T-helper 1 cell (primary cell): Measurements from ENCODE around the gene CAMK1D.

Experiments used
- DNase-seq, 5 donors: peaks; one replicate each; pipeline ENCODE4 v3.0.0-alpha.2; 2012 to 2020

CAMK1D gene

DNA sequence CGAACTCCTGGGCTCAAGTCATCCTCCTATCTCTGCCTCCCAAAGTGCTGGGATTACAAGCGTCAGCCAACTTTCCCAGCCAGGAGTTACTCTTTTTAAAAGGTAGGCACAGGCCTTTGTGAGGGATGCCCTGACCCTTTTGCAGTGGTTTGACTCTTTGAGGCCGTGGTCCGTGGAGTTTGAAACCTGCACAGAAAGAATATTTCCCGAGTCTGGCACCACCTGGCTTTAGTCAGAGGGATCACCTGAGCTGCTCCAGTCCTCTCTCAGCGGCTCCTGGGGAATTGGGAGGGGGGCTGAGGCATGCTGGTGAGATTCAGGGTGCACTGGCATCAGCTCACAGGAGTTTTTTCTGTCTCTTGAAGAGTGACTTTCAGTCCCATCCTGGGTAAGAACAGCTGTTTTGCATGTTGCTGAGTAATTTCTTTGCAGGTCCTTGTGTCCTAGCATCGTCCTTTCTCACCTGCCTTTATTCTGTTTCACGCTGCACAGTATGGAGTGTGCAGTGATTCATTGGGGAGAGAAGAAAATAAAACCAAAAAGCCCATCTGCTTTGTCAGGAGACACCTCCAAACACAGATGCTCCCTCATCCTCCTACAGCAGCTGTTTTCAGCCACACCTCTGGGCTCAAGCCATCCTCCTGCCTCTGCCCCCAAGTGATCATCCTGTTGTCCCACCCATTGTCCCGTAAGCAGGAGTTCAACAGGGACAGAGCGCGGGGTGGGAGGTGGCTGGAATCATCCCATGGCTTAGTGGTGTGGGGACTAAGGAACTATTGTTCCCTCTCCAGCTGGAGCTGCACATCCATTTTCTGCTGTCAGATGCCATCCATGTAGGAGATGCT is 284.7 kb downstream of the CAMK1D start:
- DNase-seq: peak in 1 of 5 donors; percentile 13

DNA sequence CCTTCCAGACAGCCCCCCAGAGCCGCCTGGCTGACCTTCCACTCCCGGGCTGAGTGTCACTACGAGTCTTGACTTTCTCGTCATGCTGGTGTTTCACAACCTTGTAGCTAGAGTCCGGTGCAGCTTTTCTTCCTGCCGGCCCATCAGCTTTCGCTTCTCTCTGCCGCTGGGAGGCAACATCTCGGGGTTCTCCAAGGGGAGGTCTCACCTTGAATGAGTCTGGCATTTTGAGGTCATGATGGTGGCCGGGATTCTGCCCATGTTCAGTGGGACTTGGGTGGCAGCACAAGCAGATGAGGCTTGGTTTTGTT is 285.2 kb downstream of the CAMK1D start:
- DNase-seq: no peak

DNA sequence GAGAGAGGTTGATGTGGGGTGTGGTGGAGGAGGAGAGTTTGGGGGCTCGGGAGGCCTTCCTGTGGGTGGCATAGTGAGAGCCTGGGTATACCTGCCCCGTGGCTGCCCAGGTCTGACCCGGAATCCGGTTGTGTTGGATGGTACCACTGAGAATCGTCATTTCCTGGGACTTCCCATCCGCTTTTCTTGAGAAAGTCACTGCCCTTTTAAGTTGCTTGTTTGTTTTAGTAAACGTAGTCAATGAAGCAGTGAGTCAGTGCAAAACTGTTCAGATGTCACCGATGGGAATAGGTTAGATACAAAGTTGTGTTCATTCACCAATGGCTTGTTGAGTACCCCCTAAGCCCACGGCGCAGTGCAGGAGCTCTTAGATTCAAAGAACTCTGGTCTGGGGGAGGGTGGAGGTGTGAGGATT is 285.8 kb downstream of the CAMK1D start:
- DNase-seq: peak in 1 of 5 donors; percentile 65

DNA sequence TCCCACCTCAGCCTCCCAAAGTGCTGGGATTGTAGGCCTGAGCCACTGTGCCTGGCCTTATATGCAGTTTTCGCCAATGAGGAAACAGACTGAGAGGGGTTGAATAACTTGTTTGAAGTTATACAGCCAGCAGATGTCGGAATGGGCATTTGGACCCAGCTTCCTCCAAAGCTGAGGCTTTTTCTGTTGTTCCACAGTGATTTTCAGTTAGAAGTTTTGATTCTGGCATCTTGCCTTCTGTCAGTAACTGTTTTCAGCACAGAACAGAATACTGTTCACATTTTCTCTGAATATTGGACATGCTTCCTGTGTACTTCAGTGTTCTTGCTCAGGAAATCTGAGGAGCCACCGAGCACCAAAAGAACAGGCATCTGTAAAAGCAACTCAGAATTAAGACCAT is 287.2 kb downstream of the CAMK1D start:
- DNase-seq: no peak

DNA sequence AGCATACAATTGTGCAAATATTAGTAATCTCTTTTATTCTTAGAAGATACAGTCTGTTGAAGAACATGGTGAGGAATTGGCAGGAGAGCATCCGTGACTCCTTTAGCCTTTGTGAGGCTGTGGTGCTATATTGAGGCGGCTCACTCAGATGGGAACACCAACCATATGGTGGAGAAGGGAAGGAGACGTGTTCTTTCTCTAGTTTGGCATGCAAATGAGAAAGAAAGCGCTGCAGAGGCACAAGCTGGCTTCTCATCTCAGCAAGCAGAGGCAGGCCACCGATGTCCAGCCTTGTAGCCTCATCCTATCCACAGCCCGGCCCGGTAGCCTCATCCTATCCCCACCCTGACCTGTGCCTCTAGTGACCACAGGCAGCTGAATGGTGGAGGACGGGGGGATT is 288.3 kb downstream of the CAMK1D start:
- no peak for DNase-seq

DNA sequence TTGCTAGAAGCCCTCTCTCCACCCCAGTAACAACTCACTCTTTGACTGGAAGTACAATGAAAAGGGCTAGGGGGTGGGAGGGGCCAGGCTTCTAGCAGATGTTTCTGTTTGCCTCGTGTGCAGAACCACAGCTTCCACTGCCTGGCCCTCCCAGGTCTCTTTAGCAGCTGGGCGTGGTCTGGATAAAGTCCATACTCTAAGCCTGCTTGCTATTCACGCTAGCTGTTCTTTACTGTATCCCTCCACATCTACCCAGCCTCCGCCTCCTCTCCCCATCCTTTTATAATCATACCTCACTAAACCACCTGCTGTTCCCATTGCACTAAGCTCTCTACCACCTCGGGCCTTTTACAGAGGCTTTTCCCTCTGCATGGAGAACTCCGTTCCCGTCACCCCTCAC is 288.8 kb downstream of the CAMK1D start:
- DNase-seq: peak in 1 of 5 donors; percentile 71

DNA sequence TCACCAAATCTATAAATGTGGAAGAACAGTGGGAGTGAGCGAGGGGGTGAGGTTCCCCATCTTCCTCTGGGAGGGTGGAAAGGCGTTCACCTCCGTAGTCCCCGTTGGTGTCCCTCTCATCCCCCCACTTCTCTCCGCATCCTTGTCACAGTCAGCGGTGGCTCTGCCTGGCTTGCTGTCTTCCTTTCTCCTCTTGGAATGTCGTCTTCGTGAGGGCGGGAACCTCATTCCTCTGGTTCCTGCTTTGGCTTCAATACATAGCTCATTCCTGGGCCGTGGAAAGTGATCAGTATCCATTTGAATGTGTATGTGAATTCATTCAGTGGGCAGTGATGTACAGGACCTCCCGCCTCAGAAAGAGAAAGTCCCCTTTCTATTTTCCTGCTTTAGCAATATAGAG is 289.4 kb downstream of the CAMK1D start:
- DNase-seq: no peak

DNA sequence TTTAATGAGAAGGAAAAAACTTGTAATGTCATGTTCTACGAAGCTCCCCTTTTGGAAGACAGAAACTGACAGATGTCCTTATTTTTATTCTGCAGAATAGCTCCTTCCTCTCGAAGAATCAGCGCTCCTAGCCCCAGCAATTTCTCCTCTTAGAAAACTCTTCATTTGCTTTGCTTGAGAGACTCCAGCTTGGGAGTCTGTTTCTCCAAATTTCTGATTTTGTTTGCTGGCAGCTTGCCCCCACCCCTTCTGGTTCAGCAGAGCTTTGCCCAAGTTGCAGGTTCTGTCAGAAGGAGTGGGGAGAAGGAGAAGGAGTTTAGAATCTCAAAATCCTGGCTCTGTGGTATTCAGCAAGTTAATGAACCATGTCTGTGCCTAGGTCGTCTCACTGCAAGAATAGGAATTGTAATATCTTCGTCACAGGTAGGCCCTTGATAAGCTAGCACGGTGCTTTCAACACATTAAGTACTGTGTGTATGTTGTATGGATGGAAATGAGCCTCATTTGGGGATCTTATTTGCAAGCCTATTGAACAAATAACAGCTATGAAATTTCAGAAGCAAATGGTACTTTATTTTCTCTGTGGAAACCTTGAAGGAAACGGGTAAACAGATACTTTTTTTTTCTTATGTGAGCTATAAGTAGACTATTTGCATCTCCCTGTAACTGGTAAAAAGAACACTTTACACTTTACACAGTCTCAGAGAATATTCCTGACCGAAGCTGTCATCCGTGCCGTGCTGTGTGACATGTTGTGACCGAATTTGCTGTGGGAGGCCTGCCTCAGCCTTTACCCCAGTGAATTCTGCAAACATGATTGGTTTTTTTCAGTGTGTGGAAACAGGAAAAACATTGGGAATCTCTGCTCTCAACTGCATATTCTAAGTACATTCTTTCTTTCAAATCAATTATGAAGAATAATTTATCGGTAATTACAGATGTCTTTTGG is 290.9 kb downstream of the CAMK1D start:
- no peak for DNase-seq

DNA sequence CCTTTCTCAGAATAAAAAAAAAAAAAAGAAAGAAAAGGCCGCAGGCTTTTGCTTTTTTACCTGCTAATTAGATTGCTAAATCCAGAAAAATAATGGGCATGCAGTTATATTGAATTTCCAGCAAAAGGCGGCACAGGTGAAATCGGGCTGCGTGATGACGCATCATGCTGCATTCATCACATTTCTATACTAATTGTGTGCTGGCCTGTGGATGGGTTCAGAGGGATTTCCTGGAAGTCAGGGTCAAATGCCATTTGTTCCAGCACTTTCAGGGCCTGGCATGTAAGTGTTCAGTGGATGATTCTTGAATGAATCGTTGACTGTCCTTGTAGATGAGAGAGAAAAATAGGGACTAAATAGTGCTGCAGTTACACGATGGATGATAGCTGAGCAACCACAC is 292.7 kb downstream of the CAMK1D start:
- DNase-seq: no peak

DNA sequence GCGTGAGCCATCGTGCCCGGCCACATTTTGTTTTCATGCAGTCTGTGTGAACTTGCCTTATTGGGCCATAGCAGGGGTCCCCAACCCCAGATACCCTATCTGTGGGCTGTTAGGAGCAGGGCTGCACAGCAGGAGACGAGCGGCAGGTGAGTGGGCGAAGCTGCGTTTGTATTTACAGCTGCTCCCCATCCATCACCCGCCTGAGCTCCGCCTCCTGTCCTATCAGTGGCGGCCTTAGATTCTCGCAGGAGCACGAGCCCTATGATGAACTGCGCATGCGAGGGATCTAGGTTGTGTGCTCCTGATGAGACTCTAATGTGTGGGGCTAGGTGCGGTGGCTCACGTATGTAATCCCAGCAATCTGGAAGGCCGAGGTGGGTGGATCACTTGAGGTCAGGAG is 293.9 kb downstream of the CAMK1D start:
- no peak for DNase-seq

DNA sequence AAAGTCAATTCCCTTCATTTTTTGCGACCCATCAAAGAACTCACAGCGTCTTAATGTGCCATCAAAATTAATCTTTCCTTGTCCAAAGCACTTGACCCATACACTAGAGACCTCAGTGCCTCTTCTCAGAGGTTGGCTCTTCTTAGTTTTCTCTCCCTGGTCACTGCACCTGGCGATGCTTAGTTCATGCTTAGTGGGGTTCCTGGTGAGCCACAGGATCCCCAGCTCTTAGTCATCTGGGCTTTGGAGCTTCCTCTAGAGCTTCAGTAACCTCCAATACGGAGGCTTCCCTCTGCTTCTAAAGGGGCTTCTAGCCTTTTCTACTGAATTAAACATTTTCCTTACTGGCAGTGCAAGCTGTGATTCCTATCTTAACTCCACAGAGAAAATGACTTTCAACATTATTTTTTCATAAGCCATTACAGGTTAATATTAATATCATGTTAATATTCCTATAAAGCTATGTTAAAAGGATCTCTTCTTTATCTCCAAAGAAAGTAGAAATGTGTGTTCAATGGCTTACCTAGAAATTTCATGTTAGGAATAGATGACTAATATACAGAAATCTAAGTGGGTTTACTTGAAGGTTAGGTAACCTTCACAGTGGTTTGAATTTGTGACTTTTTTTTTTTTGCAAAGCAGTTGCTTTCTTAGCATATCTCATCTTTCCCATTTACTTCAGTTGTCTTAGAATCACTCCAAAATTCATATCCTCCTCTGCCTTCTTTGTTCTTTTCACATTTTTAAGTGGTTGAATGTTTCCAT is 295.2 kb downstream of the CAMK1D start:
- peak in 1 of 5 donors; percentile 39 for DNase-seq

DNA sequence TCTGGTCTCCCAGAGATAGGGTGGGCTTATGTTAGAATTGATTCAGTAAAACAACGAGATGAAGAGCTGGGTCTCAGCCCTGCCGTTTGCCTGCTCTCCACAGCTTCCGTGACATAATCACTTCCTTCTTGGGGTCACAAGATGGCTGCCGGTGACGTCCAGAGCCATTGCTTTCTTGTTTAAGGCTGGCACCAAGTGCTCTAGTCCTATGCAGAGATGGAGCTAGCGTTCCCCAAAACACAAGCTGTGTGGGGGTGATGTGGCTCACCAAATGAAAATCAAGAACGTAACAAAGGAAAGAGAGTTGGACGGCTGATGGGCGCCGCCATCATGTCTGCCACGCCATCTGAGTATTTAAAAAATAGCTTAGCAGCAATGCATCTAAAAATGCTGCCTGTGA is 296.1 kb downstream of the CAMK1D start:
- no peak for DNase-seq

DNA sequence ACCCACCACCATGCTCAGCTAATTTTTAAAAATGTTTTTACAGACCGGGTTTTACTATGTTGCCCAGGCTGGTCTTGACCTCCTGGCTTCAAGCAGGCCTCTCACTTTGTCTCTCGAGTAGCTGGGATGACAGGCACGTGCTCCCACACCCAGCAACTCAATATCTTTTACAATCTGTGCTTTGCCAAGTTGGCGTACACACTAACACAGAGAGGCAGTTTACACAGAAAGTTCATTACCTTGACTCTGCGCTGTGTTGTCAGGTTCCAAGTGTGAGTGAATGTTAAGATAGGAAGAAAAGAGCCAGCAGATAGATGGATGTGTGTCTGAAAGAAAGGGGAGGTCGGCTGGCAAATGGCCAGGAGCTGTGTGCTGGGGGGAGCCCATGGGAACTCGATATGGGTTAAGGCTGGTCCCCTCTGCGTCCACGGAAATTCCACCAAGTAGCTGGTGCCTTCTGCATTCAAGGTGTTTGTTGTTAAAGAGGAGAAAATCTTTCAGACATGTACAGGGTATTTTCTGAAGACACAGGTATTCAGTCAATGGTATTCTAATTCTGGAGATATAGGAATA is 299.8 kb downstream of the CAMK1D start:
- DNase-seq: no peak

DNA sequence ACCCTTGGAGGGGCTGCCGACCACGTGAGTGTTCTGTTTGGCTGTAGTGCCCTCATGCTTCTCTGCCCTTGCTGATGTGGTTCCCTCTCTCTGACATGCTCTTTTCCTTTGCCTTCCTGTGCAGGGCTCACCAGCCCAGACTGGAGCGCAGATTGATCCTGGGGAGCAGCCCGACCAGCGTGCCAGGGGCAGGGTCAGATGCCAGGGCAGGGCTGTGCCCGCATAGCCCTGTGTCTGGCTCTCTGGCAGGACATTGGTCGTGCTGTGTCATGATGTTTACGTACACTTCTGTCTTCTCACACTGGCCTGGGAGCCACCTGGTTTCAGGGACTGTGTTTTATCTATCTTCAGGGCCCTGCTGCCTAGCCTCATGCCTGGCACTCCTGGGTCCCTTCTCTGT is 300.8 kb downstream of the CAMK1D start:
- DNase-seq: no peak

DNA sequence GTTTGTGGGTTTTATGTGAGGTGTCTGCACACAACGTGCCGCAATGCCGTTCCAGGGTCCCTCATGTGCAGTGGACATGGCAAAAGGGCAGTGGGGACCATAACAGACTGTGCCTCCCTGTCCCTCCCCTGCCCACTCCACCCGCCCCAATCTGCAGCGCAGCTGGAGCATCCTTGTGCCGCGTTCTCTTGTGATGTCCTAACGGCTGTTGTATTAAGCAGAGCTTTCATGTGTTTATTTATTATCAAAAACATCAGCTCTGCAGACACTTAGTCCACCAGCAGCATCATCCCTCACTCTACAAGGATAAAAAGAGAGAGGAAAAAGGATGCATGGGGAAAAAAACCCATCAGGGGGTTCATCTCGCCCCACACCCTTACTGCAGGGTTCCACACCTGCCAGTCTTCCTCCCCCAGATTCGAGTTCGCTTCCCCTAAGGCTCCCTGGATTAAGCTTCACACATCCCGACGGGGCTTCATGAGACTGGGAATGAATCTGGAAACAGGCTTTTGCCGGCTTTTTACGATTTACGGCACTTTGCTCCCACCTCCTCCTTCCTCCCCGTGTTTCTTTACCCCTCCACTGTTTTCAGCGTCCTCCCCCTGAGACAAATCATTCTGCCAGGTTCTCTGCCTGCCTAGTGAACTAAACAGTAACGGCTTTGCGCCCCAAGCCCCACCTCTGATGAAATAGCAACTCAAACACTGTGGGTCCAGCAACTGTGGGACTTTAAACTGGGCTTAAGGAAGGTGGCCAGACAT is 301.4 kb downstream of the CAMK1D start:
- DNase-seq: no peak

DNA sequence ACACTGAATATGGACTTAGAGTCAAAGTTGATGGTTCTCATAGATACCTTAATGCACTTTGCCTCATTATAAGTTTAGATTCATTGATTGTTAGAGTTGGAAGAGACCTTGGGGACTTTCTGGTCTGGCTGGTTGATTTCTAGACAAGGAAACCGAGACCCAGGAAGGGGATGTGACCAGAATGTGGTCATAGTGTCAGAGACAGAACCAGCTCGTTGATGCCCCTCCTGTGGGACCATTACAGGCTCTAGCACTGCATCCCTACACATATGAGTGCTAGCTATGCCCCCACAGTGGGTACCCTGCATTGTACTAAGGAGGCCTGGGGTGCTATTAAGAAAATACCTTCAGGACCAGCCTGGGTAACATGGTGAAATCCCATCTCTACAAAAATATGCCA is 306.6 kb downstream of the CAMK1D start:
- peak in 1 of 5 donors; percentile 56 for DNase-seq

DNA sequence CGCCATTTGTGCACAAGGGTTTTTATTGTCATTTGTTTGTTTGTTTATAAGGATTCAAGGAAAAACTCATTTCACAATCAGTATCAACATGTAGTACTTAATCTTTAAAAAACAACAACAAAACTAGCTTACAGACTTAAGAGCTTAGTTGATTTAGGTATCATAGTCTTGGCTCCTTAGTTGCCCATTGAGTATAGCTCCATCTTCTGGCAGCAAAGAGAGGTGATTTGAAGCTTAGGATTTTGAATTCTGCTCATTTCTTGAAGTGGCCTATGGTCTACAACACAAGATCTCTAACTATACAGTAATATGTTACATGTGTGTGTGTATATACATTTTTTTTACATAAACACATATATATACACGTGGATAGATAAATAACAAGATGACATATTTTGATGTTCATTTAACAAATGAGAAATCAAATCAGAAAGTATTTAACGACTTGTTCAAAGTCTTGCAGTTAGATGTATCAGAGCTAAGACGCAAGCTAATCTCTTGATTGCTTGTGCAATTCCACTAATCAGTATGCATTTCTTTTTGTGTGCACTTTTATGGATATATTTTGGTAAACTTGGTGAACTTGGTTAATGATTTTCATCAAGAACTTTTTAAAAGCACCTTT is 307.3 kb downstream of the CAMK1D start:
- peak in 1 of 5 donors; percentile 75 for DNase-seq

DNA sequence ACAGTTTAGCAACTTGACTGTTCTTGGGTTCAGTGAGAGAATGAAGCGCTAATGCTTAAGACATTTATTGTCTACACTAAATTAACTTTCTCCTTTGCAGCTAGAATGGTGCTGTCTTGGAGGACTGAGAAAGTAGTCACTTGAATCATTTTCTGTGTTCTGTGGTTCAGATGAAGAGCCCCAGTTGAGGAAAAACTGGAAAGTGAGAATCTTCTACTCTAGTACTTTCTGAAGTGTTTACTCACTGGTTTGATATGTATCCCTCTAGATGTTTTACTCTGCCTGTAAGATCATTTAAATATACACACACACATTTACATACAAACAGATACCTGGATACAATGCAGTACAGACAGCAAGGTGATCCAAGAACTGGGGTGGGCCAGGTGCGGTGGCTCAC is 308.1 kb downstream of the CAMK1D start:
- no peak for DNase-seq

DNA sequence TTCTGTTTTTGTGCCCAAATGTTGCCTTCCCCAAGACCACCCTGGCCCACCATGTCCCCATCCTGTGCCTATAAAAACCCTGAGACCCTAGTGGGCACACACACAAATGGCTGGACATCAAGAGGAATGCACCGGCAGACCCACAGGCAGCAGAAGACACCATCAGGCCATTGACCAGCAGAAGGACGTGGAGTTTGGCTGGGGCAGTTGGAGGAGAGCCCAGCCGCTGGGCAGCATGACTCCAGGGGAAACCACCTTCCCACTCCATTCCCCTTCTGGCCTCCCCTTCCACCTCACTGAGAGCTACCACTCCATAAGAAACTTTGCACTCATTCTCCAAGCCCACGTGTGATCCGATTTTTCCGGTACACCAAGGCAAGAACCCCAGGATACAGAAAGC is 309.2 kb downstream of the CAMK1D start:
- DNase-seq: no peak

DNA sequence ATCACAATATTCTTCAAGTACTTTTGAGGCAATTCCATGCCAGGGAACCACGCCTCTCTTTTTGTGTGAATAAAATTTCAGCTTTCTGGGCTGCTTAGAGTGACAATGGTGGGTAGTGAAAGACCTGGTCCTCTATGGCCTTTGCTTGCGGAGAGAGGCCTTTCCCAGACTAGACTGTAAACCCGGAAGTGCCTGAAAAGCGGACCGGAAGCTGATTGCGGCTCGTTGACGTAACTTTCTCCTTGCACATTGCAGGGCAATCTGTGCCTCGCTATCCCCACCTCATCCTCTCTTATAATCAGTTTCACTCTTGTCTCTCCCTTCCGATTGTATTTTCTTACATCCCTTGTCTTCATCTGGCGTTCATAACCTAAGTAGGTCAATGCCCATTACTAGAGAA is 310.4 kb downstream of the CAMK1D start:
- DNase-seq: no peak

DNA sequence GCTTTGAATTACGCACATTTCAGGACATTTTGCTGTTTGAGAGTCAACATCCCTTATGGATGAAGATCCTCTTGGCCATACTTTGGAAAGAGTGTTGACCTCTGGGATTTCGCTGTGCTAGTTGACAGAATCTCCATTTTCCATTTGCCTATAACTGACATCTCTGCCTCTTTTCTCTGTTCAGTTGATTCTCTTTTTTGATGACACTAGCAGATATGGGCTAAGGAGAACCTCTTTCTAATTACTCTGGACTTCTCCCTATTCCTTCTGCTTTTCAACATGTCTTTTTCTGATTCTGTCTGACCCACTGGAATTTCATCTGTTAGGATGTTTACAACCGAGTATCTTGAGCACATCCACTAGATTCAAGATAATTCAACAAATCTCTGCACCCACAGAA is 311.5 kb downstream of the CAMK1D start:
- DNase-seq: no peak

DNA sequence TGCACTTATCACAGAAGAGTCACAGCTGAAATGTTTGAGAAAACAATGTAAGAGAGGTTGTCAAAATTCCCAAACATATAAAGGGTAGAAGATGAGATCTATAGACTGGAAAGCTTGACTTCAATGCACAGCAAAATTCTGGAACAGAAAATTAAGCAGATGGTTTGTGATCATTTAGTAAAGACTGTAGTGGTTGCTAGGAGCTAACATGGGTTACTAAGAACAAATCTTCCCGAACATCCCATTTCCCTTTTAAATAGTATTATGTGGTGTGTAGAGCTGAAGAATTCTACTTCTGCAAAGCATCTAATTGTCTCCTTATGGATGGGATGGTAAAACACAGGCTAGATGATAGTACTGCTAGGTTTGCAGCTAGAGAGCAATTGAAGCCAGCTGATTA is 312.3 kb downstream of the CAMK1D start:
- DNase-seq: no peak
